ENCODE measurements around the gene CMBL.
"Not testable (repeated sequence)": the region's sequence is repeated elsewhere in the genome, so short reads cannot be mapped to it uniquely, and the experiment has no call there.

The CMBL gene

GRCh38 chr5:10307206-10308148, at the start of gene CMBL:
Gene CMBL (minus strand): TSS chr5:10307902. CDS start chr5:10290762, 17,140 bp downstream.
- DNase-seq, result peak in 34 of 51 donors; percentile 11 to 56 (median 30)

- no peak for DNase-seq
These were observed 47.6 kb upstream of the CMBL start for GRCh38 chr5:10355071-10355889.

- DNase-seq, result peak in 14 of 51 donors; percentile 15 to 61 (median 34)
These were observed 46.6 kb upstream of the CMBL start for GRCh38 chr5:10354048-10354872.

- peak; percentile 53 to 95 (median 87) for DNase-seq
These were observed 45.7 kb upstream of the CMBL start, which contains the start of gene MARCHF6 for GRCh38 chr5:10353241-10354047. Gene MARCHF6 (plus strand): TSS chr5:10353695. CDS start chr5:10353899, 204 bp downstream.

- peak in 3 of 51 donors; percentile 51 to 82 (median 55) for DNase-seq
These were observed 44.9 kb upstream of the CMBL start for GRCh38 chr5:10352430-10353240.

- DNase-seq, result no peak
These were observed 44.2 kb upstream of the CMBL start for GRCh38 chr5:10351919-10352318.

GRCh38 chr5:10351199-10351905, 43.6 kb upstream of the CMBL start:
- no peak for DNase-seq

GRCh38 chr5:10348258-10348657, 40.6 kb upstream of the CMBL start:
- DNase-seq, result no peak

- not testable (repeated sequence) for DNase-seq
These were observed 36.9 kb upstream of the CMBL start for GRCh38 chr5:10344461-10345106.

- DNase-seq, result no peak
These were observed 35.8 kb upstream of the CMBL start for GRCh38 chr5:10343486-10343885.

GRCh38 chr5:10339958-10340357, 32.3 kb upstream of the CMBL start:
- no peak for DNase-seq

- peak in 33 of 51 donors; percentile 13 to 83 (median 41) for DNase-seq
These were observed 31.5 kb upstream of the CMBL start for GRCh38 chr5:10339058-10339811.

GRCh38 chr5:10338686-10339057, 31.0 kb upstream of the CMBL start:
- no peak for DNase-seq

- no peak for DNase-seq
These were observed 30.3 kb upstream of the CMBL start for GRCh38 chr5:10337986-10338385.

- no peak for DNase-seq
These were observed 29.4 kb upstream of the CMBL start for GRCh38 chr5:10337107-10337506.

- no peak for DNase-seq
These were observed 28.2 kb upstream of the CMBL start for GRCh38 chr5:10335711-10336470.

GRCh38 chr5:10334831-10335230, 27.1 kb upstream of the CMBL start:
- DNase-seq, result no peak

Data from hypothalamus (tissue), 51 donors.